GM23248 (cell line): ENCODE data around the gene SMC6. TPM values are rescaled to one million over a fixed set of nuclear protein-coding genes. Genes with fewer than 3 reads are reported as not detected.

Experiments used
- DNase-seq: peaks from one replicate; pipeline ENCODE4 v3.0.0-alpha.2; 2015
- H2AFZ ChIP-seq: fragments of 200-600 bp; sonication (generic); 2 replicates; pipeline ENCODE4 v1.6.1; 2016; ENCODE audit warnings: antibody characterized with exemption
- H3F3A ChIP-seq: fragments of 200-600 bp; sonication (generic); 2 replicates; pipeline ENCODE4 v1.6.1; 2016; ENCODE audit warnings: mild to moderate bottlenecking, antibody characterized with exemption, mixed run types; ENCODE audit not compliant: insufficient read depth
- H3K27ac ChIP-seq: fragments of 200-600 bp; sonication (generic); 2 replicates; pipeline ENCODE4 v1.5.1; 2016; ENCODE audit warnings: mild to moderate bottlenecking
- H3K27me3 ChIP-seq: fragments of 200-600 bp; sonication (generic); replicated peaks from 2 replicates; pipeline ENCODE4 v1.6.1; 2016; ENCODE audit warnings: mild to moderate bottlenecking; ENCODE audit not compliant: insufficient read depth
- H3K36me3 ChIP-seq: fragments of 200-600 bp; sonication (generic); 2 replicates; pipeline ENCODE4 v1.6.1; 2016; ENCODE audit warnings: low read depth, mild to moderate bottlenecking
- H3K4me1 ChIP-seq: fragments of 200-600 bp; sonication (generic); 2 replicates; pipeline ENCODE4 v1.6.1; 2016; ENCODE audit warnings: mild to moderate bottlenecking; ENCODE audit not compliant: insufficient read depth
- H3K4me2 ChIP-seq: fragments of 200-600 bp; sonication (generic); one replicate; pipeline ENCODE4 v1.6.1; 2016; ENCODE audit warnings: mild to moderate bottlenecking; ENCODE audit not compliant: unreplicated experiment
- H3K4me3 ChIP-seq: fragments of 200-600 bp; sonication (generic); 2 replicates; pipeline ENCODE4 v1.5.1; 2016; ENCODE audit warnings: mild to moderate bottlenecking
- H3K79me2 ChIP-seq: fragments of 200-600 bp; sonication (generic); 2 replicates; pipeline ENCODE4 v1.6.1; 2016; ENCODE audit warnings: mild to moderate bottlenecking; ENCODE audit not compliant: insufficient read depth
- H3K9ac ChIP-seq: fragments of 200-600 bp; sonication (generic); 2 replicates; pipeline ENCODE4 v1.6.1; 2016; ENCODE audit warnings: mild to moderate bottlenecking
- H3K9me2 ChIP-seq: fragments of 200-600 bp; sonication (generic); 2 replicates; pipeline ENCODE4 v1.6.1; 2016; ENCODE audit warnings: mixed run types, mild to moderate bottlenecking, moderate library complexity; ENCODE audit not compliant: insufficient read depth
- H3K9me3 ChIP-seq: fragments of 200-600 bp; sonication (generic); one replicate; pipeline ENCODE4 v1.6.1; 2017; ENCODE audit warnings: low read depth
- H4K20me1 ChIP-seq: fragments of 200-600 bp; sonication (generic); 2 replicates; pipeline ENCODE4 v1.6.0; 2016; ENCODE audit not compliant: insufficient read depth
- EZH2 ChIP-seq: fragments of 200-600 bp; sonication (generic); IDR thresholded peaks from 2 replicates; pipeline ENCODE4 v1.6.1; 2018; ENCODE audit warnings: antibody characterized with exemption, mild to moderate bottlenecking; ENCODE audit not compliant: insufficient read depth, poor library complexity, severe bottlenecking
- EZH2phosphoT487 ChIP-seq: fragments of 200-600 bp; sonication (generic); IDR thresholded peaks from 2 replicates; pipeline ENCODE4 v1.6.1; 2018; ENCODE audit warnings: antibody characterized with exemption, moderate library complexity, mild to moderate bottlenecking, low read depth; ENCODE audit not compliant: insufficient read depth
- WGBS, 2 experiments: methylation state at CpG; one replicate each; pipeline ENCODE4 v1.1.6; 2015 to 2017; ENCODE audit warnings: low lambda C conversion rate in 2 of 2, low coverage in 1 of 2; ENCODE audit errors: missing lambda C conversion rate in 2 of 2; 5-methylcytosine and 5-hydroxymethylcytosine counted together
- in situ Hi-C: fragments of 300-500 bp; cut with MboI; formaldehyde crosslinking; loops from 2 replicates; pipeline ENCODE4 v1.15.0; 2020
- polyA plus RNA-seq: library from polyadenylated mRNA; unstranded; fragments of >200 nt; fragmentation: Nextera tagmentation; extraction: Ambion mirVana; gene quantifications from 2 replicates; pipeline ENCODE4 v1.2.1, GENCODE V29; 2016
- total RNA-seq: library from RNA; depleted of rRNA; stranded (reverse); fragments of >200 nt; shearing (Covaris generic); gene quantifications from 2 replicates; pipeline ENCODE4 v1.2.3, GENCODE V29; 2014

SMC6 gene
- total and polyA plus RNA-seq, 2 experiments from 2014 or later: 20.9 to 22.0 TPM

GRCh38 chr2:17733599-17733998 lies 20.0 kb downstream of the SMC6 start:
- DNase-seq: no peak
- Histone ChIP-seq H3K9me3 (no peaks in the 10 kb centered on the region), H3K9me2 (no peaks in the 10 kb centered on the region), H3K4me1 (peaks cover 21% of the 10 kb centered on the region), H4K20me1 (no peaks in the 10 kb centered on the region), H3K4me2 (no peak overlapping the region), H3K27ac (no peak overlapping the region), H3K9ac (no peak overlapping the region), H3K79me2 (peaks cover 14% of the 10 kb centered on the region), H3K27me3 (no peaks in the 10 kb centered on the region), H3F3A (peaks cover 21% of the 10 kb centered on the region), H3K36me3 (peaks cover 40% of the 10 kb centered on the region), H2AFZ (no peak overlapping the region), H3K4me3 (no peak overlapping the region)
- TF ChIP-seq EZH2 (no peak), EZH2phosphoT487 (no peak)
- 98 to 100% methylated on average over 1 of the region's 1 CpG for WGBS, 2 experiments
- in situ Hi-C loops: no loop called here

- Histone ChIP-seq H3K79me2 (no peaks in the 10 kb centered on the region), H2AFZ (no peak overlapping the region), H3K9me2 (no peaks in the 10 kb centered on the region), H3K4me1 (no peaks in the 10 kb centered on the region; the same call in 1 of the 2 replicates), H4K20me1 (no peaks in the 10 kb centered on the region), H3F3A (no peaks in the 10 kb centered on the region), H3K36me3 (peaks cover 45% of the 10 kb centered on the region), H3K9ac (no peak overlapping the region), H3K4me3 (no peak overlapping the region), H3K27me3 (no peaks in the 10 kb centered on the region), H3K4me2 (no peak overlapping the region), H3K27ac (no peak overlapping the region), H3K9me3 (no peaks in the 10 kb centered on the region)
- WGBS, 2 experiments: 98 to 99% methylated on average over 2 of the region's 2 CpGs
- in situ Hi-C loops: no loop called here
- DNase-seq: no peak
- TF ChIP-seq EZH2phosphoT487 (no peak), EZH2 (no peak)
Measured at GRCh38 chr2:17729880-17730279, 23.7 kb downstream of the SMC6 start.

- no peak overlapping the region for H3K27ac ChIP-seq
- no peaks in the 10 kb centered on the region for H3K27me3 ChIP-seq
- in situ Hi-C loops: no loop called here
- H3F3A ChIP-seq: no peaks in the 10 kb centered on the region
- no peak overlapping the region for H2AFZ ChIP-seq
- TF ChIP-seq EZH2 (no peak), EZH2phosphoT487 (no peak)
- no peaks in the 10 kb centered on the region for H3K9me2 ChIP-seq
- no peaks in the 10 kb centered on the region for H4K20me1 ChIP-seq
- no peak for DNase-seq
- no peaks in the 10 kb centered on the region; the same call in 1 of the 2 replicates for H3K4me1 ChIP-seq
- H3K4me2 ChIP-seq: no peak overlapping the region
- H3K36me3 ChIP-seq: peaks cover 57% of the 10 kb centered on the region
- no peak overlapping the region for H3K9ac ChIP-seq
- H3K4me3 ChIP-seq: no peak overlapping the region
- H3K79me2 ChIP-seq: no peaks in the 10 kb centered on the region
- no peaks in the 10 kb centered on the region for H3K9me3 ChIP-seq
- 92 to 96% methylated on average over 5 to 6 of the region's 6 CpGs for WGBS, 2 experiments
Measured at GRCh38 chr2:17728210-17728609, 25.4 kb downstream of the SMC6 start.

DNA sequence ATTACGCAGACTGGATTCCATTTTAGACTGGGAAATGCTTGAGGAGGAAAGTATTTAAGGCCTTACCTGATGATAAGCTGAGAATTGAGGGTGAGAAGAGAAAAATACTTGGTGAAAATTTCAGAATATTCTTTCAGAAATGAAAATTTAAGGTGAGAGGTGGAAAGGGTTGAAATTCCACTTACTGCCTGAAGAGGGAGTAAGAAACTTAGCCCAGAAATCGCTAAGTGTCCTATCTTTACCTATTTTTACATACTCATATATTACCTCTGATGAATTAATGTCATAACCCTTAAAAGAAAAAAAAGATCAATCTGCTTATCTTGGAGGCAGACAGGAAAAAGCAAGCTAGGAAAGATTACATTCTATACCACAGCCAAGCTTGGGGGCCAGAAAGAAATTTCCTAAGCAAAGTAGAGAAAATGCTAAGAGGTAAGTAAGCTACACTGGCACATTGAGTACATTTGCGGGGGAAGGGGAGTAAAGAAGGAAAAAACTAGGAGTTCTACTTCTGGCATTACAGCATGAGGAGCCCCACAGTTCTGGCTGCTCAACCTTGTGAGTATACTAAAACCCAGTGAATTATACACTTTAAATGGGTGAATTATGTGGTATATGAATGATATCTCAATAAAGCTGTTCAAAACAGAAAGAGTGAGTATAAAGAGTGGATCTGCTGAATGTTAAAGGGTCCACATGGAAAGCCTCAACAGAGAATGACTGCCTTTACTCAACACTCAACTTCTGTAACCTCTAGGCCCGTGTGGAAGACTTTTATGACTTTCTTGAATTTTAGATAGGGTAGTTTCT lies 33.8 kb downstream of the SMC6 start:
- TF ChIP-seq EZH2phosphoT487 (no peak), EZH2 (no peak)
- Histone ChIP-seq H3K4me3 (no peak overlapping the region), H3K79me2 (no peaks in the 10 kb centered on the region), H3K4me2 (no peak overlapping the region), H2AFZ (no peak overlapping the region), H3K4me1 (no peaks in the 10 kb centered on the region; the same call in 1 of the 2 replicates), H3K27me3 (no peaks in the 10 kb centered on the region), H3K36me3 (peaks cover 57% of the 10 kb centered on the region), H3K9me2 (no peaks in the 10 kb centered on the region), H3F3A (peaks cover 8% of the 10 kb centered on the region; the same call in 1 of the 2 replicates), H3K9me3 (no peaks in the 10 kb centered on the region), H3K9ac (no peak overlapping the region), H3K27ac (no peak overlapping the region), H4K20me1 (no peaks in the 10 kb centered on the region)
- in situ Hi-C loops: no loop called here
- peak; percentile 48 for DNase-seq
- WGBS, 2 experiments: 66 to 70% methylated on average over 4 of the region's 4 CpGs
